A673 (cell line): ENCODE measurements around the gene BST1. TPM values are rescaled to one million over a fixed set of nuclear protein-coding genes. Genes with fewer than 3 reads are reported as not detected.

Experiments
- BruUV-seq: library from RNA; stranded (reverse); fragments of 400-500 nt; replicated peaks from 2 replicates; lab custom pipeline; 2021; lab: Mats Ljungman, UMichigan
- CTCF ChIA-PET: fragments of 300-600 bp; sonication (Branson Sonifier 250); formaldehyde crosslinking; loops from one replicate; lab custom pipeline; 2022; ENCODE audit warnings: antibody characterized with exemption; lab: Charles Lee
- POLR2A ChIA-PET: fragments of 300-600 bp; sonication (Branson Sonifier 250); formaldehyde crosslinking; loops from one replicate; lab custom pipeline; 2022; ENCODE audit warnings: antibody characterized with exemption; ENCODE audit not compliant: low non-redundant PET; lab: Charles Lee
- DNase-seq: peaks from one replicate; pipeline ENCODE4 v3.0.0-alpha.2; 2015; ENCODE audit warnings: low spot score
- H3K27ac ChIP-seq: fragments of 200-600 bp; sonication (generic); 2 replicates; pipeline ENCODE4 v1.5.1; 2016; ENCODE audit warnings: mixed run types, low read depth, mild to moderate bottlenecking, mixed read lengths, antibody characterized with exemption, low read length; ENCODE audit not compliant: poor library complexity, severe bottlenecking
- H3K27me3 ChIP-seq: fragments of 200-600 bp; sonication (generic); replicated peaks from 2 replicates; pipeline ENCODE4 v1.6.1; 2017; ENCODE audit warnings: mixed run types, low read depth, mild to moderate bottlenecking, mixed read lengths, antibody characterized with exemption, low read length; ENCODE audit not compliant: insufficient read depth, poor library complexity
- H3K36me3 ChIP-seq: fragments of 200-600 bp; sonication (generic); 2 replicates; pipeline ENCODE4 v1.6.1; 2016; ENCODE audit warnings: mixed run types, mild to moderate bottlenecking, mixed read lengths, antibody characterized with exemption, low read length; ENCODE audit not compliant: insufficient read depth, poor library complexity, severe bottlenecking
- H3K4me1 ChIP-seq: fragments of 200-600 bp; sonication (generic); 2 replicates; pipeline ENCODE4 v1.6.1; 2017; ENCODE audit warnings: mixed run types, mild to moderate bottlenecking, mixed read lengths, antibody characterized with exemption, low read length; ENCODE audit not compliant: insufficient read depth, poor library complexity, severe bottlenecking
- H3K4me3 ChIP-seq: fragments of 200-600 bp; sonication (generic); 2 replicates; pipeline ENCODE4 v1.5.1; 2016; ENCODE audit warnings: low read depth, mixed run types, mild to moderate bottlenecking, mixed read lengths, low read length; ENCODE audit not compliant: poor library complexity, severe bottlenecking
- H3K9me3 ChIP-seq: fragments of 200-600 bp; sonication (generic); 2 replicates; pipeline ENCODE4 v1.6.1; 2016; ENCODE audit warnings: mixed run types, low read depth, mild to moderate bottlenecking, mixed read lengths, antibody characterized with exemption, low read length; ENCODE audit not compliant: poor library complexity, severe bottlenecking
- CTCF ChIP-seq: fragments of 300-800, 200-600 bp; sonication (generic); conservative IDR thresholded peaks from 2 replicates; pipeline ENCODE4 v1.5.1; 2017; ENCODE audit warnings: low read depth, mild to moderate bottlenecking, antibody characterized with exemption, low read length, moderate library complexity, mixed read lengths
- EZH2 ChIP-seq: fragments of 200-600 bp; sonication (generic); IDR thresholded peaks from 2 replicates; pipeline ENCODE4 v1.6.1; 2017; ENCODE audit warnings: borderline replicate concordance, low read depth, mild to moderate bottlenecking, mixed read lengths, antibody characterized with exemption, low read length; ENCODE audit not compliant: poor library complexity, severe bottlenecking
- intact Hi-C: fragments of 100-400 bp; cut with micrococcal nuclease; formaldehyde crosslinking; loops from one replicate; pipeline ENCODE4 v1.10.0; 2022; ENCODE audit not compliant: unreplicated experiment
- total RNA-seq: library from RNA; stranded (reverse); gene quantifications from 2 replicates; pipeline ENCODE4 v1.2.3, GENCODE V29; 2021

The BST1 gene
- total RNA-seq, 1 experiment from 2014 or later = 2.4 TPM

- Histone ChIP-seq H3K9me3 (no peaks in the 10 kb centered on the region), H3K27ac (no peak overlapping the region), H3K4me3 (no peak overlapping the region), H3K27me3 (no peaks in the 10 kb centered on the region), H3K36me3 (no peaks in the 10 kb centered on the region), H3K4me1 (peaks cover 12% of the 10 kb centered on the region)
- TF ChIP-seq EZH2 = no peak
- POLR2A ChIA-PET = no interaction called here
- CTCF ChIA-PET = no interaction called here
- intact Hi-C loops = no loop called here
- no TSS peak for BruUV-seq
- no peak for DNase-seq
Observed at GRCh38 chr4:15673337-15673736, 29.5 kb upstream of the BST1 start.

- no peak overlapping the region for H3K27ac ChIP-seq
- H3K9me3 ChIP-seq = no peaks in the 10 kb centered on the region
- no peaks in the 10 kb centered on the region for H3K27me3 ChIP-seq
- ChIA-PET POLR2A (no interaction called here), CTCF (no interaction called here)
- no TSS peak for BruUV-seq
- no peak for DNase-seq
- TF ChIP-seq CTCF (no peak), EZH2 (no peak)
- H3K4me3 ChIP-seq = no peak overlapping the region
- intact Hi-C loops = no loop called here
- peaks cover 16% of the 10 kb centered on the region for H3K4me1 ChIP-seq
- H3K36me3 ChIP-seq = no peaks in the 10 kb centered on the region
Observed at GRCh38 chr4:15674046-15674445, 28.8 kb upstream of the BST1 start.

- BruUV-seq = no TSS peak
- peaks cover 24% of the 10 kb centered on the region for H3K4me1 ChIP-seq
- no peak overlapping the region for H3K27ac ChIP-seq
- no peak for DNase-seq
- H3K4me3 ChIP-seq = no peak overlapping the region
- intact Hi-C loops = no loop called here
- H3K9me3 ChIP-seq = no peaks in the 10 kb centered on the region
- no peak for TF ChIP-seq EZH2
- TF ChIP-seq CTCF = no peak
- ChIA-PET CTCF (no interaction called here), POLR2A (no interaction called here)
- no peaks in the 10 kb centered on the region for H3K36me3 ChIP-seq
- no peaks in the 10 kb centered on the region for H3K27me3 ChIP-seq
Observed at GRCh38 chr4:15674926-15675325, 27.9 kb upstream of the BST1 start.

GRCh38 chr4:15675356-15675755, 27.5 kb upstream of the BST1 start:
- H3K4me3 ChIP-seq = no peak overlapping the region
- no peak overlapping the region for H3K27ac ChIP-seq
- intact Hi-C loops = no loop called here
- H3K27me3 ChIP-seq = no peaks in the 10 kb centered on the region
- TF ChIP-seq EZH2 = no peak
- TF ChIP-seq CTCF = 0 out of 2 replicates have a peak, but pooled peaks have one; percentile 17
- ChIA-PET POLR2A (no interaction called here), CTCF (no interaction called here)
- no peaks in the 10 kb centered on the region for H3K36me3 ChIP-seq
- DNase-seq = no peak
- no peaks in the 10 kb centered on the region for H3K9me3 ChIP-seq
- no TSS peak for BruUV-seq
- H3K4me1 ChIP-seq = peaks cover 25% of the 10 kb centered on the region
